HG03060 (cell line): ENCODE results near the gene PLIN4.
"Not testable (repeated sequence)": the region's sequence is repeated elsewhere in the genome, so short reads cannot be mapped to it uniquely, and the experiment has no call there.

Experiments
- ATAC-seq: cut with Tn5 transposase; IDR thresholded peaks from one replicate; pipeline ENCODE4 v1.9.1; 2021; ENCODE audit warnings: low read depth, moderate number of reproducible peaks; ENCODE audit not compliant: unreplicated experiment

Gene PLIN4

GRCh38 chr19:4518345-4519171 lies at the start of gene PLIN4:
Gene PLIN4 (minus strand): TSS chr19:4518486. CDS start chr19:4518272, 214 bp downstream.
- ATAC-seq, result no peak

GRCh38 chr19:4567584-4568071 lies 49.3 kb upstream of the PLIN4 start:
- ATAC-seq, result no peak

- ATAC-seq, result no peak
Observed at GRCh38 chr19:4566402-4567051, 48.2 kb upstream of the PLIN4 start.

- not testable (repeated sequence) for ATAC-seq
Observed at GRCh38 chr19:4563562-4563961, 45.3 kb upstream of the PLIN4 start.

GRCh38 chr19:4562085-4562484 lies 43.8 kb upstream of the PLIN4 start:
- ATAC-seq, result not testable (repeated sequence)

GRCh38 chr19:4559569-4559968 lies 41.3 kb upstream of the PLIN4 start, which contains the start of gene SEMA6B:
Gene SEMA6B (minus strand): TSS chr19:4559684. CDS start chr19:4558457, 1,227 bp downstream.
- no peak for ATAC-seq

GRCh38 chr19:4557971-4558941 lies 40.0 kb upstream of the PLIN4 start:
- ATAC-seq, result no peak

- no peak for ATAC-seq
Observed at GRCh38 chr19:4557144-4557970, 39.1 kb upstream of the PLIN4 start.

GRCh38 chr19:4556597-4557127 lies 38.4 kb upstream of the PLIN4 start:
- ATAC-seq, result no peak

- ATAC-seq, result no peak
Observed at GRCh38 chr19:4555657-4556561, 37.6 kb upstream of the PLIN4 start.

GRCh38 chr19:4554717-4555116 lies 36.4 kb upstream of the PLIN4 start:
- no peak for ATAC-seq

GRCh38 chr19:4553775-4554174 lies 35.5 kb upstream of the PLIN4 start:
- no peak for ATAC-seq

- ATAC-seq, result no peak
Observed at GRCh38 chr19:4553092-4553695, 34.9 kb upstream of the PLIN4 start.

- no peak for ATAC-seq
Observed at GRCh38 chr19:4552525-4552819, 34.2 kb upstream of the PLIN4 start.

GRCh38 chr19:4550479-4551050 lies 32.3 kb upstream of the PLIN4 start:
- ATAC-seq, result no peak

GRCh38 chr19:4550018-4550417 lies 31.7 kb upstream of the PLIN4 start:
- no peak for ATAC-seq

GRCh38 chr19:4548238-4548584 lies 29.9 kb upstream of the PLIN4 start:
- ATAC-seq, result no peak
